ENCODE measurements around the gene ZNF547.

GRCh38 chr19:57317503-57317902 lies 45.8 kb upstream of the ZNF547 start:
- TF ChIP-seq BHLHE40 (IDR thresholded peaks at IDR 0.05; ENCODE audit: borderline replicate concordance) (no peak), HDGF (IDR thresholded peaks at IDR 0.05; ENCODE audit: borderline replicate concordance) (no peak), SP1 (IDR thresholded peaks at IDR 0.05) (no peak), NFRKB (IDR thresholded peaks at IDR 0.05) (no peak), ZNF384 (IDR thresholded peaks at IDR 0.05) (no peak), ELF4 (IDR thresholded peaks at IDR 0.05) (no peak), FOXM1 (IDR thresholded peaks at IDR 0.05; ENCODE audit: borderline replicate concordance) (no peak)

All from HEK293T (cell line).